WTC11 (cell line): Measurements from ENCODE around the gene SHTN1. TPM values are rescaled to one million over a fixed set of nuclear protein-coding genes. Genes with fewer than 3 reads are reported as not detected.

Source experiments
- ATAC-seq: fragments of 200-7000 bp; cut with Tn5 transposase; 2 replicates; pipeline ENCODE4 v1.10.0; 2021; ENCODE audit warnings: mild to moderate bottlenecking, moderate library complexity
- CTCF ChIA-PET: fragments of 300-600 bp; sonication (Branson Sonifier 250); formaldehyde crosslinking; loops from one replicate; lab custom pipeline; 2021; ENCODE audit warnings: antibody characterized with exemption; lab: Charles Lee
- POLR2A ChIA-PET: fragments of 350-600 bp; sonication (Branson Sonifier 250); formaldehyde crosslinking; loops from one replicate; lab custom pipeline; 2021; ENCODE audit warnings: antibody characterized with exemption; lab: Charles Lee
- DNase-seq: peaks from one replicate; pipeline ENCODE4 v3.0.0; 2021; ENCODE audit warnings: low spot score
- H3K27ac Mint-ChIP-seq: 2 replicates; pipeline ENCODE4 v1.8.0; 2021; ENCODE audit warnings: mixed read lengths
- H3K27me3 Mint-ChIP-seq: 2 replicates; pipeline ENCODE4 v1.8.0; 2021; ENCODE audit warnings: low read depth, mild to moderate bottlenecking, moderate library complexity, mixed read lengths
- H3K36me3 Mint-ChIP-seq: 2 replicates; pipeline ENCODE4 v1.8.0; 2021; ENCODE audit warnings: mixed read lengths
- H3K4me1 Mint-ChIP-seq: 2 replicates; pipeline ENCODE4 v1.8.0; 2022; ENCODE audit warnings: mixed read lengths
- H3K4me3 Mint-ChIP-seq: 2 replicates; pipeline ENCODE4 v1.8.0; 2021; ENCODE audit warnings: mild to moderate bottlenecking, moderate library complexity, mixed read lengths
- H3K9me3 Mint-ChIP-seq: 2 replicates; pipeline ENCODE4 v1.8.0; 2021; ENCODE audit warnings: mixed read lengths
- CBFB ChIP-seq: sonication (generic); formaldehyde crosslinking; IDR thresholded peaks from 2 replicates; pipeline ENCODE4 v1.8.1; 2022; ENCODE audit warnings: mild to moderate bottlenecking, low read depth, missing genetic modification reagents
- E2F1 ChIP-seq: sonication (generic); formaldehyde crosslinking; IDR thresholded peaks from 2 replicates; pipeline ENCODE4 v1.8.0; 2022; ENCODE audit warnings: mild to moderate bottlenecking, missing genetic modification reagents
- FOXP4 ChIP-seq: sonication (generic); formaldehyde crosslinking; IDR thresholded peaks from 2 replicates; pipeline ENCODE4 v1.8.0; 2022; ENCODE audit warnings: mild to moderate bottlenecking, missing genetic modification reagents
- GRHL2 ChIP-seq: fragments of 250-450 bp; sonication (Bioruptor Pico); IDR thresholded peaks from 2 replicates; pipeline ENCODE4 v1.8.0; 2022; ENCODE audit warnings: mild to moderate bottlenecking, moderate library complexity; ENCODE audit not compliant: insufficient replicate concordance, severe bottlenecking
- KAT7 ChIP-seq: sonication (generic); formaldehyde crosslinking; IDR thresholded peaks from 2 replicates; pipeline ENCODE4 v1.8.1; 2023; ENCODE audit warnings: missing genetic modification reagents, mild to moderate bottlenecking, borderline replicate concordance
- NFE2L1 ChIP-seq: sonication (generic); formaldehyde crosslinking; IDR thresholded peaks from 2 replicates; pipeline ENCODE4 v1.8.1; 2023; ENCODE audit warnings: missing genetic modification reagents
- PREB ChIP-seq: sonication (generic); formaldehyde crosslinking; IDR thresholded peaks from 2 replicates; pipeline ENCODE4 v1.8.1; 2022; ENCODE audit warnings: mild to moderate bottlenecking, missing genetic modification reagents, moderate library complexity, borderline replicate concordance
- TCF7 ChIP-seq: sonication (generic); formaldehyde crosslinking; IDR thresholded peaks from 2 replicates; pipeline ENCODE4 v1.8.0; 2022; ENCODE audit warnings: mild to moderate bottlenecking, low read depth, missing genetic modification reagents, moderate library complexity
- TP53 ChIP-seq: sonication (generic); formaldehyde crosslinking; IDR thresholded peaks from 2 replicates; pipeline ENCODE4 v1.8.1; 2023; ENCODE audit warnings: mild to moderate bottlenecking, missing genetic modification reagents
- ZNF138 ChIP-seq: sonication (generic); formaldehyde crosslinking; conservative IDR thresholded peaks from 2 replicates; pipeline ENCODE4 v1.8.1; 2022; ENCODE audit warnings: mild to moderate bottlenecking, moderate library complexity, missing genetic modification reagents
- ZNF219 ChIP-seq: sonication (generic); formaldehyde crosslinking; IDR thresholded peaks from 2 replicates; pipeline ENCODE4 v1.8.0; 2023; ENCODE audit warnings: missing genetic modification reagents, mild to moderate bottlenecking, borderline replicate concordance
- total RNA-seq: library from RNA; stranded (reverse); gene quantifications from 3 replicates; pipeline ENCODE4 v1.2.3, GENCODE V29; 2021
- TF ChIP-seq, protein P1 (sequence below): fragments of 250-450 bp; sonication (Bioruptor Pico); conservative IDR thresholded peaks from 2 replicates; pipeline ENCODE4 v1.9.0; 2021; ENCODE audit warnings: mild to moderate bottlenecking
- TF ChIP-seq, protein P2 (sequence below): sonication (generic); formaldehyde crosslinking; IDR thresholded peaks from 2 replicates; pipeline ENCODE4 v1.8.1; 2023; ENCODE audit warnings: mild to moderate bottlenecking, missing genetic modification reagents, moderate library complexity
- TF ChIP-seq, protein P3 (sequence below): sonication (generic); formaldehyde crosslinking; conservative IDR thresholded peaks from 2 replicates; pipeline ENCODE4 v1.8.1; 2022; ENCODE audit warnings: mild to moderate bottlenecking, missing genetic modification reagents
- TF ChIP-seq, protein P4 (sequence below): fragments of 250-450 bp; sonication (Bioruptor Pico); IDR thresholded peaks from 2 replicates; pipeline ENCODE4 v1.9.0; 2021; ENCODE audit warnings: moderate library complexity, mild to moderate bottlenecking, inconsistent platforms, borderline replicate concordance
- TF ChIP-seq, protein P5 (sequence below): fragments of 250-450 bp; sonication (Bioruptor Pico); IDR thresholded peaks from 2 replicates; pipeline ENCODE4 v1.9.0; 2021; ENCODE audit warnings: mild to moderate bottlenecking, borderline replicate concordance
- TF ChIP-seq, protein P6 (sequence below): fragments of 250-450 bp; sonication (Bioruptor Pico); IDR thresholded peaks from 2 replicates; pipeline ENCODE4 v1.8.0; 2021; ENCODE audit warnings: mild to moderate bottlenecking
- TF ChIP-seq, protein P7 (sequence below): sonication (generic); formaldehyde crosslinking; IDR thresholded peaks from 2 replicates; pipeline ENCODE4 v1.8.0; 2023; ENCODE audit warnings: missing genetic modification reagents, mild to moderate bottlenecking, borderline replicate concordance

Gene SHTN1
- total RNA-seq, 1 experiment from 2014 or later, result 11.0 TPM

DNA sequence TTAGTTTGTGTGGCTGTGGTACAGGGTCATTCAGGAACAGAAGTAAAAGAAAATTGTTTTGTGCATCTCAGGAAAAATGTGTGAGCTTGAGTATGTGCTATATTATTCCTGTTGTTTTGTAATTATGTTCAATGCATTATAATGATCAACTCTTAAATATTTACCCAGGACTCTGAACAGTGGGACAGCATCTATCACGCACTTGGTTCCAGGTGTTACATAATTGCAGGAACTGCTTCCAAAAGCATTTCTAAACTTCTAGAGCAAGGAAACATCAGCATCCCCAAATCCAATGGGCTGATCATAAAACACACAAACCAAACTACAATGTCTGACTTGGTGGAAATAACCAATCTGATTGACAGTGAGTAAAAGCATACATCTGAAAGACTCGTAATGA is 129.1 kb downstream of the SHTN1 start:
- H3K27ac Mint-ChIP-seq, result no peak overlapping the region
- H3K9me3 Mint-ChIP-seq, result peaks cover 10% of the 10 kb centered on the region
- ChIA-PET CTCF (no interaction called here), POLR2A (no interaction called here)
- DNase-seq, result no peak
- peaks cover 11% of the 10 kb centered on the region for H3K36me3 Mint-ChIP-seq
- H3K27me3 Mint-ChIP-seq, result peaks cover 3% of the 10 kb centered on the region; the same call in 1 of the 2 replicates
- ATAC-seq, result no peak
- H3K4me1 Mint-ChIP-seq, result peaks cover 51% of the 10 kb centered on the region
- no peak overlapping the region for H3K4me3 Mint-ChIP-seq
- TF ChIP-seq KAT7 (CRISPR knock-in tag) (no peak), GRHL2 (CRISPR knock-in tag) (no peak), TCF7 (CRISPR knock-in tag) (no peak), E2F1 (CRISPR knock-in tag) (no peak), ZNF138 (CRISPR knock-in tag) (no peak), ZNF219 (CRISPR knock-in tag) (no peak), CBFB (CRISPR knock-in tag) (no peak), PREB (no peak), FOXP4 (CRISPR knock-in tag) (no peak), TP53 (no peak), NFE2L1 (CRISPR knock-in tag) (no peak)
- TF ChIP-seq, protein P1, sequence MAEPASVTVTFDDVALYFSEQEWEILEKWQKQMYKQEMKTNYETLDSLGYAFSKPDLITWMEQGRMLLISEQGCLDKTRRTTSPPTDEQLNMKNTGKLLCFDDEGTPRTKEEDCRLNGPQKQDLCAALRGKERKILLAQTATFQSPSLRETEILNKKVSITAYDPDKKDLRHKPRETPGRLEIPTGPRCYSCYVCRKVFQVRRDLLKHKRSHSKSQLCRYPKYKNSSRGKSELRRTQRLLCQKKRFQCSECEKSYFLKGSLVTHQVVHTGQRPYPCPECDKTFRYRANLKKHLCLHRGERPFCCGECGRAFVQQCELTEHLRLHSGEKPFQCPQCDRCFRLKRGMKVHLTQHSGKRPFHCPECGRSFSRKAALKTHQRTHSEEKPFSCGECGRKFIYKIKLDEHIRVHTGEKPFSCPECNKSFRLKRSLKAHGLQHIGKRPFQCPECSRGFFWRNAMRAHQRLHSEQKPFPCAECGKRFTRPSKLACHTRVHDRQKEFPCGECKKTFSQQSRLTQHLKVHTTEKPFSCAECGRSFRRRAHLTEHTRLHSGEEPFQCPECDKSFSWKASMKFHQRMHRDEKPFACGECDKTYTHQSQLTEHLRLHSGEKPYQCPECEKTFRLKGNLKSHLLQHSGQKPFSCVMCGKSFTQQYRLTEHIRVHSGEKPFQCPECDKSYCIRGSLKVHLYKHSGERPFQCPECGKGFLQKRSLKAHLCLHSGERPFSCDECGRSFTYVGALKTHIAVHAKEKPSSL, result no peak
- TF ChIP-seq, protein P2, sequence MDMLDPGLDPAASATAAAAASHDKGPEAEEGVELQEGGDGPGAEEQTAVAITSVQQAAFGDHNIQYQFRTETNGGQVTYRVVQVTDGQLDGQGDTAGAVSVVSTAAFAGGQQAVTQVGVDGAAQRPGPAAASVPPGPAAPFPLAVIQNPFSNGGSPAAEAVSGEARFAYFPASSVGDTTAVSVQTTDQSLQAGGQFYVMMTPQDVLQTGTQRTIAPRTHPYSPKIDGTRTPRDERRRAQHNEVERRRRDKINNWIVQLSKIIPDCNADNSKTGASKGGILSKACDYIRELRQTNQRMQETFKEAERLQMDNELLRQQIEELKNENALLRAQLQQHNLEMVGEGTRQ (CRISPR knock-in tag), result no peak
- TF ChIP-seq, protein P3, sequence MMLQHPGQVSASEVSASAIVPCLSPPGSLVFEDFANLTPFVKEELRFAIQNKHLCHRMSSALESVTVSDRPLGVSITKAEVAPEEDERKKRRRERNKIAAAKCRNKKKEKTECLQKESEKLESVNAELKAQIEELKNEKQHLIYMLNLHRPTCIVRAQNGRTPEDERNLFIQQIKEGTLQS (CRISPR knock-in tag), result no peak
- TF ChIP-seq, protein P4, sequence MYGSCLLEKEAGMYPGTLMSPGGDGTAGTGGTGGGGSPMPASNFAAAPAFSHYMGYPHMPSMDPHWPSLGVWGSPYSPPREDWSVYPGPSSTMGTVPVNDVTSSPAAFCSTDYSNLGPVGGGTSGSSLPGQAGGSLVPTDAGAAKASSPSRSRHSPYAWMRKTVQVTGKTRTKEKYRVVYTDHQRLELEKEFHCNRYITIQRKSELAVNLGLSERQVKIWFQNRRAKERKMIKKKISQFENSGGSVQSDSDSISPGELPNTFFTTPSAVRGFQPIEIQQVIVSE (CRISPR knock-in tag), result no peak
- TF ChIP-seq, protein P5, sequence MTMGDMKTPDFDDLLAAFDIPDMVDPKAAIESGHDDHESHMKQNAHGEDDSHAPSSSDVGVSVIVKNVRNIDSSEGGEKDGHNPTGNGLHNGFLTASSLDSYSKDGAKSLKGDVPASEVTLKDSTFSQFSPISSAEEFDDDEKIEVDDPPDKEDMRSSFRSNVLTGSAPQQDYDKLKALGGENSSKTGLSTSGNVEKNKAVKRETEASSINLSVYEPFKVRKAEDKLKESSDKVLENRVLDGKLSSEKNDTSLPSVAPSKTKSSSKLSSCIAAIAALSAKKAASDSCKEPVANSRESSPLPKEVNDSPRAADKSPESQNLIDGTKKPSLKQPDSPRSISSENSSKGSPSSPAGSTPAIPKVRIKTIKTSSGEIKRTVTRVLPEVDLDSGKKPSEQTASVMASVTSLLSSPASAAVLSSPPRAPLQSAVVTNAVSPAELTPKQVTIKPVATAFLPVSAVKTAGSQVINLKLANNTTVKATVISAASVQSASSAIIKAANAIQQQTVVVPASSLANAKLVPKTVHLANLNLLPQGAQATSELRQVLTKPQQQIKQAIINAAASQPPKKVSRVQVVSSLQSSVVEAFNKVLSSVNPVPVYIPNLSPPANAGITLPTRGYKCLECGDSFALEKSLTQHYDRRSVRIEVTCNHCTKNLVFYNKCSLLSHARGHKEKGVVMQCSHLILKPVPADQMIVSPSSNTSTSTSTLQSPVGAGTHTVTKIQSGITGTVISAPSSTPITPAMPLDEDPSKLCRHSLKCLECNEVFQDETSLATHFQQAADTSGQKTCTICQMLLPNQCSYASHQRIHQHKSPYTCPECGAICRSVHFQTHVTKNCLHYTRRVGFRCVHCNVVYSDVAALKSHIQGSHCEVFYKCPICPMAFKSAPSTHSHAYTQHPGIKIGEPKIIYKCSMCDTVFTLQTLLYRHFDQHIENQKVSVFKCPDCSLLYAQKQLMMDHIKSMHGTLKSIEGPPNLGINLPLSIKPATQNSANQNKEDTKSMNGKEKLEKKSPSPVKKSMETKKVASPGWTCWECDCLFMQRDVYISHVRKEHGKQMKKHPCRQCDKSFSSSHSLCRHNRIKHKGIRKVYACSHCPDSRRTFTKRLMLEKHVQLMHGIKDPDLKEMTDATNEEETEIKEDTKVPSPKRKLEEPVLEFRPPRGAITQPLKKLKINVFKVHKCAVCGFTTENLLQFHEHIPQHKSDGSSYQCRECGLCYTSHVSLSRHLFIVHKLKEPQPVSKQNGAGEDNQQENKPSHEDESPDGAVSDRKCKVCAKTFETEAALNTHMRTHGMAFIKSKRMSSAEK (CRISPR knock-in tag), result no peak
- TF ChIP-seq, protein P6, sequence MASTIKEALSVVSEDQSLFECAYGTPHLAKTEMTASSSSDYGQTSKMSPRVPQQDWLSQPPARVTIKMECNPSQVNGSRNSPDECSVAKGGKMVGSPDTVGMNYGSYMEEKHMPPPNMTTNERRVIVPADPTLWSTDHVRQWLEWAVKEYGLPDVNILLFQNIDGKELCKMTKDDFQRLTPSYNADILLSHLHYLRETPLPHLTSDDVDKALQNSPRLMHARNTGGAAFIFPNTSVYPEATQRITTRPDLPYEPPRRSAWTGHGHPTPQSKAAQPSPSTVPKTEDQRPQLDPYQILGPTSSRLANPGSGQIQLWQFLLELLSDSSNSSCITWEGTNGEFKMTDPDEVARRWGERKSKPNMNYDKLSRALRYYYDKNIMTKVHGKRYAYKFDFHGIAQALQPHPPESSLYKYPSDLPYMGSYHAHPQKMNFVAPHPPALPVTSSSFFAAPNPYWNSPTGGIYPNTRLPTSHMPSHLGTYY (CRISPR knock-in tag), result no peak
- TF ChIP-seq, protein P7, sequence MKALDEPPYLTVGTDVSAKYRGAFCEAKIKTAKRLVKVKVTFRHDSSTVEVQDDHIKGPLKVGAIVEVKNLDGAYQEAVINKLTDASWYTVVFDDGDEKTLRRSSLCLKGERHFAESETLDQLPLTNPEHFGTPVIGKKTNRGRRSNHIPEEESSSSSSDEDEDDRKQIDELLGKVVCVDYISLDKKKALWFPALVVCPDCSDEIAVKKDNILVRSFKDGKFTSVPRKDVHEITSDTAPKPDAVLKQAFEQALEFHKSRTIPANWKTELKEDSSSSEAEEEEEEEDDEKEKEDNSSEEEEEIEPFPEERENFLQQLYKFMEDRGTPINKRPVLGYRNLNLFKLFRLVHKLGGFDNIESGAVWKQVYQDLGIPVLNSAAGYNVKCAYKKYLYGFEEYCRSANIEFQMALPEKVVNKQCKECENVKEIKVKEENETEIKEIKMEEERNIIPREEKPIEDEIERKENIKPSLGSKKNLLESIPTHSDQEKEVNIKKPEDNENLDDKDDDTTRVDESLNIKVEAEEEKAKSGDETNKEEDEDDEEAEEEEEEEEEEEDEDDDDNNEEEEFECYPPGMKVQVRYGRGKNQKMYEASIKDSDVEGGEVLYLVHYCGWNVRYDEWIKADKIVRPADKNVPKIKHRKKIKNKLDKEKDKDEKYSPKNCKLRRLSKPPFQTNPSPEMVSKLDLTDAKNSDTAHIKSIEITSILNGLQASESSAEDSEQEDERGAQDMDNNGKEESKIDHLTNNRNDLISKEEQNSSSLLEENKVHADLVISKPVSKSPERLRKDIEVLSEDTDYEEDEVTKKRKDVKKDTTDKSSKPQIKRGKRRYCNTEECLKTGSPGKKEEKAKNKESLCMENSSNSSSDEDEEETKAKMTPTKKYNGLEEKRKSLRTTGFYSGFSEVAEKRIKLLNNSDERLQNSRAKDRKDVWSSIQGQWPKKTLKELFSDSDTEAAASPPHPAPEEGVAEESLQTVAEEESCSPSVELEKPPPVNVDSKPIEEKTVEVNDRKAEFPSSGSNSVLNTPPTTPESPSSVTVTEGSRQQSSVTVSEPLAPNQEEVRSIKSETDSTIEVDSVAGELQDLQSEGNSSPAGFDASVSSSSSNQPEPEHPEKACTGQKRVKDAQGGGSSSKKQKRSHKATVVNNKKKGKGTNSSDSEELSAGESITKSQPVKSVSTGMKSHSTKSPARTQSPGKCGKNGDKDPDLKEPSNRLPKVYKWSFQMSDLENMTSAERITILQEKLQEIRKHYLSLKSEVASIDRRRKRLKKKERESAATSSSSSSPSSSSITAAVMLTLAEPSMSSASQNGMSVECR (CRISPR knock-in tag), result no peak
